ENCODE data around the gene BBOX1. TPM values are rescaled to one million over a fixed set of nuclear protein-coding genes. Genes with fewer than 3 reads are reported as not detected.

BBOX1 gene
- total RNA-seq, 1 experiment from 2014 or later, result not detected

DNA sequence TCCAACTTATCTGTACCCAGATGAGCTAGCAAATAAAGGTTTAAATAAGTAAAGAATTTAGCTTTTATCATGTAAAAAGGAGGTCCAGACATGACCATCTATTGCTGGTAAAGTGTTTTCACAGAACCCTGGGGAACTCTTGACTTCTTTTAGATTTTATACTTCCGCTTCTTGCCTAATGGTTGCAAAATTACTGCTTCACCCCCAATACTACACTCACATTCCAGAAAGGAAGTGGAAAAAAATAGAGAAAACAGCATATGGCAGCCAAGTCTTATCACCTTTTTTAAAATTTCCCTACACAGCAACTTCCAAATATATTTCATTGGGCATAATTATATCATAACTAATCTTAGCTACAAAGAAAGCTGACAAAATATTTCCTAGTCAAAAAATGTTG lies 12.1 kb downstream of the BBOX1 start:
- no peak for DNase-seq
- Histone ChIP-seq H3K27me3 (peaks cover 3% of the 10 kb centered on the region; the same call in 1 of the 2 replicates), H3K36me3 (no peaks in the 10 kb centered on the region), H3K9me3 (replicated peaks) (no peaks in the 10 kb centered on the region; the same call in 1 of the 2 replicates), H3K4me3 (no peak overlapping the region), H3K4me1 (peaks cover 5% of the 10 kb centered on the region; the same call in 1 of the 2 replicates), H3K27ac (no peak overlapping the region)

- H3K36me3 ChIP-seq, result no peaks in the 10 kb centered on the region
- no peak overlapping the region for H3K4me3 ChIP-seq
- DNase-seq, result peak; percentile 9 to 33
- peaks cover 3% of the 10 kb centered on the region; the same call in 1 of the 2 replicates for H3K27me3 ChIP-seq
- H3K4me1 ChIP-seq, result peaks cover 5% of the 10 kb centered on the region; the same call in 1 of the 2 replicates
- no peak overlapping the region for H3K27ac ChIP-seq
- H3K9me3 ChIP-seq (replicated peaks), result no peaks in the 10 kb centered on the region
Observed at GRCh38 chr11:27055065-27055682, 14.6 kb downstream of the BBOX1 start.

- Histone ChIP-seq H3K9me3 (replicated peaks) (no peaks in the 10 kb centered on the region), H3K27ac (no peak overlapping the region), H3K27me3 (peaks cover 3% of the 10 kb centered on the region; the same call in 1 of the 2 replicates), H3K4me3 (no peak overlapping the region), H3K4me1 (peaks cover 5% of the 10 kb centered on the region; the same call in 1 of the 2 replicates), H3K36me3 (no peaks in the 10 kb centered on the region)
- no peak for DNase-seq
Observed at GRCh38 chr11:27057091-27057780, 16.6 kb downstream of the BBOX1 start.

DNA sequence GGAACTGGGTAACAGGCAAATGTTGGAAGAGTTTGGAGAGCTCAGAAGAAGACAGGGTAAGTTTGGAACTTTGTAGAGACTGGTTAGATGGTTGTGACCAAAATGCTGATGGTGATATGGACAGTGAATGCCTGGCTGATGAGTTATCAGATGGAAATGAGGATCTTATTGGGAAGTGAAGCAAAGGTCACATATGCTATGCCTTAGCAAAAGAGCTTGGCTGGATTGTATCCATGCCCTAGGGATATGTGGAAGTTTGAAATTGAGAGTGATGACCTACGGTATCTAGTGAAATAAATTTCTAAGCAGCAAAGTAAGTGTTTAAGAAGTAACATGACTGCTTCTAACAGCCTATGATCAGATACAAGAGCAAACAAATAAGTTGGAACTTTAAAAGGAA lies 17.8 kb downstream of the BBOX1 start:
- H3K36me3 ChIP-seq, result no peaks in the 10 kb centered on the region
- H3K27me3 ChIP-seq, result peaks cover 3% of the 10 kb centered on the region; the same call in 1 of the 2 replicates
- no peak overlapping the region for H3K27ac ChIP-seq
- no peak for DNase-seq
- H3K4me3 ChIP-seq, result no peak overlapping the region
- H3K4me1 ChIP-seq, result peaks cover 5% of the 10 kb centered on the region; the same call in 1 of the 2 replicates
- H3K9me3 ChIP-seq (replicated peaks), result no peaks in the 10 kb centered on the region

DNA sequence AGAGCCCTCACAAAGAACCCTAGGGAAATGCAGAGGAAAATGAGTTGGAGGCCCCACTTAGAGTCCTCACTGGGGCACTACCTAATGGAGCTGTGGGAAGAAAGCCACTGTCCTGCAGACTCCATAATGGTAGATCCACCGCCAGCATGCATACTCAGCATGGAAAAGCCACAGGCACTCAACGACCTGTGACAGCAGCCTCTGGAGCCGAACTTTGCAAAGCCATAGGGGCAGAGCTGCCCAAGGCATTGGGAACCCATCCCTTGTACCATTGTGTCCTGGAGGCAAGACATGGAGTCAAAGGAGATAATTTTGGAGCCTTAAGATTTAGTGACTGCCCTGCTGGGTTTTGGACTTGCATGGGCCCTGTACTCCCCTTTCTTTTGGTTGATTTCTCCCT lies 18.8 kb downstream of the BBOX1 start:
- Histone ChIP-seq H3K27me3 (peaks cover 2% of the 10 kb centered on the region; the same call in 1 of the 2 replicates), H3K9me3 (replicated peaks) (no peaks in the 10 kb centered on the region), H3K36me3 (no peaks in the 10 kb centered on the region), H3K4me3 (no peak overlapping the region), H3K4me1 (peaks cover 8% of the 10 kb centered on the region; the same call in 1 of the 2 replicates), H3K27ac (no peak overlapping the region)
- no peak for DNase-seq

DNA sequence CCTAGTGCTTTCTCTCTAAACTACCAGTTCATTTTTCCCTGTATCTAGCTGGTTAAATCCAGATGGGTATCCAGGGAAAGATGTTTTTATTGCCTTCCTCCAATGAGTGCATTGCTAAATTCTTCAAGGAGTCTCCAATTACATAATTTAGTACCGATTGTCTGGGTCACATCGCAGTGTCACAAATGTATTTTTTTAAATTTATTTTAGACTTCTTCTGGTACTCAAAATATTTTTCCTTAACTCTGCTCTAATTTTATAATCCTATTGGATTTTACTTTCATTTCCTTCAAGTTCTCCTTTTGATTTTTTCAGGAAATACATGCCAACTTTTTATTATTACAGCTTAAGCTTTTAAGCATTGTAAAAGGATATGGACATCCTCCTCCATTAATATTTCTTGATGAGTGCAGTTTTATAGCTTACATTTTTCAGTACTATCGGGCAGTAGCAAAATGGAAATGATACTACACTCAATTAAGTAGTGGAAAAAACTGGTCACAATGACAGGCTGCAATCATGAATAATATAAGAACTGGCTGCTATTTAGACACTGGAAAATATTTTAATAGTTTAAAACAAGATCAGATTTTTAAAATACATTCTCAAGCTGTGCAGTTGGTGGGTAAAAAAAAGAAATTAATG lies 20.3 kb downstream of the BBOX1 start:
- Histone ChIP-seq H3K36me3 (no peaks in the 10 kb centered on the region), H3K4me3 (no peak overlapping the region), H3K4me1 (peaks cover 3% of the 10 kb centered on the region; the same call in 1 of the 2 replicates), H3K27ac (no peak overlapping the region), H3K27me3 (no peaks in the 10 kb centered on the region), H3K9me3 (replicated peaks) (no peaks in the 10 kb centered on the region)
- DNase-seq, result no peak

- H3K9me3 ChIP-seq (replicated peaks), result no peaks in the 10 kb centered on the region
- H3K27ac ChIP-seq, result no peak overlapping the region
- no peaks in the 10 kb centered on the region for H3K27me3 ChIP-seq
- H3K36me3 ChIP-seq, result no peaks in the 10 kb centered on the region
- DNase-seq, result no peak
- peaks cover 3% of the 10 kb centered on the region; the same call in 1 of the 2 replicates for H3K4me1 ChIP-seq
- H3K4me3 ChIP-seq, result no peak overlapping the region
Observed at GRCh38 chr11:27061461-27061821, 20.8 kb downstream of the BBOX1 start.

- Histone ChIP-seq H3K9me3 (replicated peaks) (no peaks in the 10 kb centered on the region; the same call in 1 of the 2 replicates), H3K27ac (no peak overlapping the region), H3K4me1 (peaks cover 3% of the 10 kb centered on the region; the same call in 1 of the 2 replicates), H3K27me3 (no peaks in the 10 kb centered on the region), H3K36me3 (no peaks in the 10 kb centered on the region), H3K4me3 (no peak overlapping the region)
- peak in 1 of 2 experiments; percentile 42 for DNase-seq
Observed at GRCh38 chr11:27064086-27064485, 23.5 kb downstream of the BBOX1 start.

GRCh38 chr11:27075192-27075591 lies 34.6 kb downstream of the BBOX1 start:
- H3K4me1 ChIP-seq, result no peaks in the 10 kb centered on the region
- H3K4me3 ChIP-seq, result no peak overlapping the region
- H3K27ac ChIP-seq, result no peak overlapping the region
- H3K9me3 ChIP-seq (replicated peaks), result no peaks in the 10 kb centered on the region
- no peak for DNase-seq
- H3K36me3 ChIP-seq, result no peaks in the 10 kb centered on the region
- no peaks in the 10 kb centered on the region for H3K27me3 ChIP-seq

- Histone ChIP-seq H3K4me3 (no peak overlapping the region), H3K9me3 (replicated peaks) (no peaks in the 10 kb centered on the region), H3K27ac (no peak overlapping the region), H3K36me3 (no peaks in the 10 kb centered on the region), H3K4me1 (no peaks in the 10 kb centered on the region), H3K27me3 (no peaks in the 10 kb centered on the region)
- no peak for DNase-seq
Observed at GRCh38 chr11:27075655-27076054, 35.0 kb downstream of the BBOX1 start.

DNA sequence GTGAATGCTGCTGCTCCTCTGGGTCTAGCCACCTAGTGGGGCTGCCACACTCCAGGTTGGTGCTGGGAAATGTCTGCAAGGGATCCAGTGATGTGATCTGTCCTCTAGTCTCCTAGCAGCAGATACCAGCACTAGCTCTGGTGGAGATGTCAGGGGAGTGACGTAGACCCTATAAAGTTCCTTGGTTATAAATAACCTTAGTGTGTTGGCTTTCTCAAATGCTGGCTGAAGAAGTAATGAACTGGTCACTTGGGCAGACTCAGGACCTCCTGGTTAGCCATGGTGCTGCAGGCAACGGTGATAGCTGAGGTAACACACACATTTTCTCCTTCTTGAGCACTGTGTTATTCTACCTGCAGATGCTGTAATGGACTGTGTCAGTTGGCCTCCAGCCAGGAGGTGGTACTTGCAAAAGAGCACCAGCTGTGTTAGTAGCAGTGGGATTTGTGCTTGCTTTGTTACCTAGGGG lies 35.5 kb downstream of the BBOX1 start:
- Histone ChIP-seq H3K4me3 (no peak overlapping the region), H3K4me1 (no peaks in the 10 kb centered on the region), H3K36me3 (no peaks in the 10 kb centered on the region), H3K9me3 (replicated peaks) (no peaks in the 10 kb centered on the region), H3K27ac (no peak overlapping the region), H3K27me3 (no peaks in the 10 kb centered on the region)
- no peak for DNase-seq

DNA sequence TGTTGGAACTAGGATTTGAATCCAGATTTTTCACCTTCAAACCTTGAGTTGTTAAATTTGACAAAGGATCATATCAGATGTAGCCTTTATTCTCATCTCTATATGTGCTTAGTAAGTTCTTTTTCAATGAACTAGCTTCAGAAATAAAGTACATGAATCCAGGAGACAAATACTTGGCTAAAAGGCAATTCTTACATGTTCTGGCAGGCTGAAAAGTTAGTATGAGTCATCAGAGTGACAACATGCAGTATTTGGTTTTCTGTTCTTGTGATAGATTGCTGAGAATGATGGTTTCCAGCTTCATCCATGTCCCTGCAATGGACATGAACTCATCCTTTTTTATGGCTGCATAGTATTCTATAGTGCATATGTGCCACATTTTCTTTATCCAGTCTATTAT lies 40.4 kb downstream of the BBOX1 start:
- Histone ChIP-seq H3K27ac (no peak overlapping the region), H3K4me1 (no peaks in the 10 kb centered on the region), H3K36me3 (no peaks in the 10 kb centered on the region), H3K9me3 (replicated peaks) (no peaks in the 10 kb centered on the region), H3K4me3 (no peak overlapping the region), H3K27me3 (no peaks in the 10 kb centered on the region)
- no peak for DNase-seq

DNA sequence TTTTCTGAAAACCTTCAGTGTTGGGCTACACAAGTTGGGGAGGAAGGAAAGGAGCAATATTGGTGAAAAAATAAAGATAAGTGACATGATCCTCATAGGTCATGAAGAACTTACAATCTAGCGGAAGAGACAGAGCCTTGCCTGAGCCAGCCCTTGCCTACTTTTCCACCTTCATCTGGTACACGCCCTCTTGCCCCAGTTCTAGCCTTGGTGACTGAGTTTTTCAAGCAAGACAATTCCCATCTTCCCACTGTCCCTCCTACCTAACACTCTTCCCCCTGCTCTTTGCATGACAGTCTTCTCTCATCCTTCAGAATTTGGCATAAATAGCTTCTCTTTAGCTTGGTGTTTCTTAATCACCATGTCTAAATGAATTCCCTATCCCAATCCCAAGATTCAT lies 42.6 kb downstream of the BBOX1 start:
- no peak for DNase-seq
- no peak overlapping the region for H3K27ac ChIP-seq
- H3K27me3 ChIP-seq, result no peaks in the 10 kb centered on the region
- no peaks in the 10 kb centered on the region for H3K9me3 ChIP-seq (replicated peaks)
- H3K4me3 ChIP-seq, result no peak overlapping the region
- H3K36me3 ChIP-seq, result no peaks in the 10 kb centered on the region
- no peaks in the 10 kb centered on the region for H3K4me1 ChIP-seq

DNA sequence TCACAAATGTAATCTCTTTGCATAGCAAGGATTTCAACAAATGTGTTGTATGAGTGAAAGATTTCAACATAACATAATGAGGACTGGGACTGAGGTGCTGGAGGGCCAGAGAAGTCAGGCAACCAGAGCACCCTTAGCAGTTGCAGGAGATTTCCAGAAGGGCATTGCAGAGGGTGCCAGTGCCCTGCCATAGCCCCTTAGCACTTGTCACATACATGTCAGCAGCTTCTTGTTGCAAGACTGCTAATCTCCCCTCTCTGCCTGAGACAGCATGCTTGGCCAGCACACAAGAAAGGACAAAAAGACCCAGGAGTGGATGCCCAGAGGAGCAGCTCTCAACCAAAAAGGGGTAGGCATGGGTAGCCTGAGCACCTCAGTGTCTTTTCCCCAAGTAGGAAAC lies 43.2 kb downstream of the BBOX1 start:
- H3K27me3 ChIP-seq, result no peaks in the 10 kb centered on the region
- no peaks in the 10 kb centered on the region for H3K36me3 ChIP-seq
- DNase-seq, result no peak
- no peak overlapping the region for H3K27ac ChIP-seq
- H3K4me1 ChIP-seq, result no peaks in the 10 kb centered on the region
- no peak overlapping the region for H3K4me3 ChIP-seq
- H3K9me3 ChIP-seq (replicated peaks), result no peaks in the 10 kb centered on the region

DNA sequence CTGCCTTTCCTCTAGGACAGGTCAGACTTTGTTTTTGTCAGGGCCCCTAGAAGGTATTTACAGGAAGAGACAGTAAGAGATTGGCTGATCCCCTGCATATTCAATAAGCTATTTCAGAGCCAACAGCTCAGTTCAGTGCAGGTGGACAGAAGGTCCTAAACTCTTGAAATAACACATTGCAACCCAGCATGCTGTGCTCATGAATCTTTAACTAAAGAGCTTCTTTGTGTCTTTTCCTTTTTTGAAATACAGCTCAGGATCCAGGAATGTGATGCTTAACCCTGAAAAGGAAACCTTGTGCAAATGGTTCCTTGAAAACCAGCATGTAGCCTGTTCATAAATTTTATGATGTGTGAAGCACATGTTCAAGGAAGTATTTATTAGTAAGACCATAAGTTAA lies 43.9 kb downstream of the BBOX1 start:
- H3K9me3 ChIP-seq (replicated peaks), result 0 out of 2 replicates have a peak, but pooled peaks cover 2% of the 10 kb centered on the region
- H3K36me3 ChIP-seq, result no peaks in the 10 kb centered on the region
- H3K27me3 ChIP-seq, result no peaks in the 10 kb centered on the region
- H3K4me1 ChIP-seq, result no peaks in the 10 kb centered on the region
- no peak for DNase-seq
- no peak overlapping the region for H3K4me3 ChIP-seq
- no peak overlapping the region for H3K27ac ChIP-seq

Data from SJCRH30 (cell line).